Ascending aorta (tissue), 2 donors: ENCODE results near the gene GNAQ. TPM values are rescaled to one million over a fixed set of nuclear protein-coding genes. Genes with fewer than 3 reads are reported as not detected.

Experiments
- DNase-seq, 2 donors: peaks; one replicate each; pipeline ENCODE4 v3.0.0-alpha.2; 2019; ENCODE audit warnings: low spot score in 2 of 2
- H3K27ac ChIP-seq, 2 donors: fragments of 200-600 bp; sonication (generic); one replicate each; pipeline ENCODE4 v1.5.1; 2016 to 2017; ENCODE audit warnings: mild to moderate bottlenecking in 1 of 2
- H3K27me3 ChIP-seq: fragments of 200-600 bp; sonication (generic); one replicate; pipeline ENCODE4 v1.5.1; 2017
- H3K36me3 ChIP-seq, 2 donors: fragments of 200-600 bp; sonication (generic); one replicate each; pipeline ENCODE4 v1.5.1; 2016
- H3K4me1 ChIP-seq, 2 donors: fragments of 200-600 bp; sonication (generic); one replicate each; pipeline ENCODE4 v1.5.1; 2016 to 2017; ENCODE audit warnings: mild to moderate bottlenecking in 1 of 2
- H3K4me3 ChIP-seq, 2 donors: fragments of 200-600 bp; sonication (generic); one replicate each; pipeline ENCODE4 v1.5.1; 2016 to 2017; ENCODE audit warnings: mild to moderate bottlenecking in 1 of 2
- H3K9me3 ChIP-seq, 2 donors: fragments of 200-600 bp; sonication (generic); one replicate each; pipeline ENCODE4 v1.5.1; 2016
- CTCF ChIP-seq, 3 experiments: fragments of 200-600 bp in 2 of 3; fragments of 450-650 bp in 1 of 3; sonication (generic) in 2 of 3; IDR thresholded peaks; one replicate each; pipeline ENCODE4 v1.5.1; 2016 to 2019; ENCODE audit warnings: antibody characterized with exemption in 3 of 3, mild to moderate bottlenecking in 1 of 3, moderate library complexity in 1 of 3
- intact Hi-C: fragments of 100-400 bp; cut with DNase I; formaldehyde crosslinking; loops from one replicate; pipeline ENCODE4 v1.15.1; 2023
- total RNA-seq: library from RNA; depleted of rRNA; stranded (reverse); fragments of >200 nt; gene quantifications from one replicate; pipeline ENCODE4 v1.1.0, GENCODE V29; 2016

Gene GNAQ
- total RNA-seq, 1 donor from 2014 or later: 29.2 TPM

GRCh38 chr9:77907585-77907984, 124.0 kb downstream of the GNAQ start:
- no peaks in the 10 kb centered on the region for H3K36me3 ChIP-seq
- DNase-seq: no peak
- no peak overlapping the region for H3K27ac ChIP-seq
- no peaks in the 10 kb centered on the region for H3K27me3 ChIP-seq
- no peaks in the 10 kb centered on the region for H3K9me3 ChIP-seq
- no peak overlapping the region for H3K4me3 ChIP-seq
- peaks cover 0 to 10% of the 10 kb centered on the region in 2 donors for H3K4me1 ChIP-seq
- intact Hi-C loops: no loop called here
- no peak for TF ChIP-seq CTCF (IDR thresholded peaks at IDR 0.05)

- H3K9me3 ChIP-seq: no peaks in the 10 kb centered on the region
- no peak for TF ChIP-seq CTCF (IDR thresholded peaks at IDR 0.05)
- DNase-seq: no peak
- no peaks in the 10 kb centered on the region for H3K27me3 ChIP-seq
- no peaks in the 10 kb centered on the region for H3K36me3 ChIP-seq
- H3K4me3 ChIP-seq: no peak overlapping the region
- peaks cover 0 to 10% of the 10 kb centered on the region in 2 donors for H3K4me1 ChIP-seq
- no peak overlapping the region for H3K27ac ChIP-seq
- intact Hi-C loops: no loop called here
These were observed 124.6 kb downstream of the GNAQ start for GRCh38 chr9:77906991-77907390.

GRCh38 chr9:77903666-77904285, 127.8 kb downstream of the GNAQ start:
- no peaks in the 10 kb centered on the region for H3K9me3 ChIP-seq
- no peak for DNase-seq
- no peak for TF ChIP-seq CTCF (IDR thresholded peaks at IDR 0.05)
- peaks cover 0 to 11% of the 10 kb centered on the region in 2 donors for H3K4me1 ChIP-seq
- H3K4me3 ChIP-seq: no peak overlapping the region
- H3K27me3 ChIP-seq: no peaks in the 10 kb centered on the region
- H3K36me3 ChIP-seq: no peaks in the 10 kb centered on the region
- intact Hi-C loops: no loop called here
- no peak overlapping the region for H3K27ac ChIP-seq

- H3K9me3 ChIP-seq: no peaks in the 10 kb centered on the region
- no peak overlapping the region for H3K4me3 ChIP-seq
- intact Hi-C loops: no loop called here
- peaks cover 0 to 8% of the 10 kb centered on the region in 2 donors for H3K4me1 ChIP-seq
- no peaks in the 10 kb centered on the region for H3K27me3 ChIP-seq
- DNase-seq: no peak
- no peaks in the 10 kb centered on the region for H3K36me3 ChIP-seq
- no peak for TF ChIP-seq CTCF (IDR thresholded peaks at IDR 0.05)
- H3K27ac ChIP-seq: no peak overlapping the region
These were observed 129.8 kb downstream of the GNAQ start for GRCh38 chr9:77901771-77902170.

- TF ChIP-seq CTCF (IDR thresholded peaks at IDR 0.05): no peak
These were observed 130.6 kb downstream of the GNAQ start for GRCh38 chr9:77901018-77901417.

More at GRCh38 chr9:77901018-77901417, 130.6 kb downstream of the GNAQ start:
- Histone ChIP-seq H3K4me3 (no peak overlapping the region), H3K9me3 (no peaks in the 10 kb centered on the region), H3K27me3 (no peaks in the 10 kb centered on the region), H3K36me3 (no peaks in the 10 kb centered on the region), H3K27ac (no peak overlapping the region), H3K4me1 (peaks cover 0 to 9% of the 10 kb centered on the region in 2 donors)
- intact Hi-C loops: no loop called here
- DNase-seq: no peak
